ENCODE results near the gene CEND1.

CEND1 gene

DNA sequence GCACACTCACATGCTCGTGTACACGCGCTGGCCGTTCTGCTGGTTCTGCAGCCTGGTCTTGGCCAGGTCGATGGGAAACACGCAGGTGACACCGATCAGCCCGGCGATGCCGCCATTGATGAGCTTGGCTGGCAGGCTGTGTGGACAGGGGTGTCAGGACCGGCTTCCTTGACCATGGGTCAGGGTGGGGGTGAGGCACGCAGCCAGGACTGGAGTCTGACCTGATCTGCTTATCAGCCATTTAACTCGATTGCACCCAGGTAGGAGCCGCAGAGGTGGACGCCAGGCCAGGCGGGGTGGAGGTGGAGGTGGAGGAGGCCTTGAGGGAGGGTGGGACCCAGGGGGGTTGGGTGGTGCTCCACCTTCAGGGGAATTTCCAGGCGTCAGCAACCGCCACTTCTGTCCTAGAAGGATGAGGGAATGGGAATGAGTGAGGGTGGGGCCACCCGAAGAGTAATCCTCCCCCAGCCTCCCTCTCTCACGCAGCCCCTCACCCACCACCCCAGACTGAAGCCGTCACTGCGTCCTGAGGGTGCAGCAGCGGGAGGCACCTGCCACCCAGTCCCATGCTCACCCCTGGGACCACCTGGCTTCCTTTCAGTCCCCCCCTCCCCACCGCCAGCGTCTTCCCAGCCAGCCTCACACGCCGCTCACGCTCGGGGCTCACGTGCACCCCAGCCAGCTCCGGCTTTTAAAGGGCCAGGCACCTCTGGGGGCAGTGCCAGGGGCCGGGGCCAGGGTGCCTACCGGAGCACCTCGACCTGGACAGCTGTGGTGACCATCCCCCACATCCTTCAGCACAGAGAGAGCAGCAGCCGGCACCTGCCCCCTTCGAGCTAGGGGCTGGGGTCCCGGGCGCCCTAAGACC lies 5.1 kb upstream of the CEND1 start:
- peak in 1 of 2 experiments; percentile 71 for DNase-seq

GRCh38 chr11:794013-794765 lies 4.3 kb upstream of the CEND1 start:
- DNase-seq: no peak

- no peak for DNase-seq
Measured at GRCh38 chr11:793556-793955, 3.7 kb upstream of the CEND1 start.

GRCh38 chr11:792873-793272 lies 3.0 kb upstream of the CEND1 start:
- DNase-seq: peak in 1 of 2 experiments; percentile 55

- DNase-seq: no peak
Measured at GRCh38 chr11:792535-792821, 2.6 kb upstream of the CEND1 start.

- no peak for DNase-seq
Measured at GRCh38 chr11:791658-792534, 2.0 kb upstream of the CEND1 start.

DNA sequence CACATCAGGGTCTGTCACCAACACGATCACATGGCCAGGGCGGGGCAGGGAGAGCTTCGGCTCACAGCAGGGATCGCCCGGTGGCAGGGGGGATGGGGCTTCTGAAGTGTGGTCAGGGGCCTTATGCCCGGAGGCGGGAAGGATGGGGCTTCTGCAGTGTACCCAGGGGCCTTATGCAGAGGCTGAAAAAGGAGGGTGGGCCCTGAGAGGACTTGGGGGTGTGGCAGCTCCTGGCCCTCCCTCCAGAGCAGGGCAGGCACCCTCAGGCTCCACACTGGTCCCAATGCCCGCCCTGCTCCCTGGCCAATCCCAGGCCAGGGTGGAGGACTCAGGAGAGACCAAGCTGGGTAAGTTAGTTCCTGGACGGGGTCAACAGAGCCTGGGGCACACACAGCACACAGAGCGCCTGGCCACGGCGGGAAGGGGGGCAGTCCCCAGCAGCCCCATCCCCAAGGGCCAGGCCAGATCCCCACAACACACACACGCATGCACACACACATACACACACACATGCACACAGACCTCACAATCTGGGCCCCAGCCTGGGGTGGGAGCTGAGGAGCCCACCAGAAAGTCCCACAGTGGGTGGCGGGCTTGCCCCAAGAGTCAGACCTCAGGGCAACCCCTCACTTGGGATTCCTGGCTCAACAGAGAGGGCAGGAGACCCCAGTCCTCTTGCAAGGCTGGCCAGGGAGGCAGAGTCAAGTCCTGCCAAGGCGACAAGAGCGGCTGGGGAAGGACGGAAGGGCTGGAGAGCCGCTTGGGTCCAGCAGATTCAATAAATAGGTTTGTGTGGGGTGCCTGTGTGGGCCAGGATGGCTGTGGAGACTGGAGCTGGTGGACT lies 1.1 kb upstream of the CEND1 start:
- DNase-seq: peak in 1 of 2 experiments; percentile 44

- no peak for DNase-seq
Measured at GRCh38 chr11:788953-789940, 643 bp downstream of the CEND1 start.

DNA sequence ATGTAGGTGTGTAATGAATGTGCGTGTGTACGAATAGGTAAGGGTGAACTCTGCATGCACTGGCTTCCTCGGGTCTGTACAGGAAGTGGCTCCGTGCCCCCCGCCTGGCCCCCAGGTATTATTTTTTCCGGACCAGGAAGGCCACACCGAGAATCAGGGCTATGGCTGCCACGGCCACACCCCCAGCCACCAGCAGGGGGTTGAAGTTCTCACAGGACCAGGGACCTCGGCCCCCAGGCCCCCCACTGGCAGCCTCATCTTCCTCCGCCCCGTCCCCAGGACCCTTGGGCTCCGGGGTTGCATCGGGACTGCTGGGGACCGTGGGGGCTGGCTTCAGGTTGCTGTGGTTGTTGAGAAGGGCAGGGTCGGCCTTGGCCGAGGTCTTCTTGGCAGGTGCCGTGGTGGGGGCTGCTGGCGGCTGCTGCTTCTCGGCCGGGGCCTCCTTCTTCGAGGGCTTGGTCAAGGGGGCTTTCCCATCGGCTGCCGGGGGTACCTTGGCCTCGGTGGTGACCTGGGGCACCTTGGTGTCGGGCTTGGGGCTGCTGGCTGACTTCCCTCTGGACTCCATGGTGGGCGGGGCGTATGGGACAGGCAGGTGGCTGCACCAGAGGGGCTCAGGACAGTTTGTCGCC lies 1.8 kb downstream of the CEND1 start:
- DNase-seq: no peak

GRCh38 chr11:787084-787675 lies 2.7 kb downstream of the CEND1 start:
- DNase-seq: no peak

DNA sequence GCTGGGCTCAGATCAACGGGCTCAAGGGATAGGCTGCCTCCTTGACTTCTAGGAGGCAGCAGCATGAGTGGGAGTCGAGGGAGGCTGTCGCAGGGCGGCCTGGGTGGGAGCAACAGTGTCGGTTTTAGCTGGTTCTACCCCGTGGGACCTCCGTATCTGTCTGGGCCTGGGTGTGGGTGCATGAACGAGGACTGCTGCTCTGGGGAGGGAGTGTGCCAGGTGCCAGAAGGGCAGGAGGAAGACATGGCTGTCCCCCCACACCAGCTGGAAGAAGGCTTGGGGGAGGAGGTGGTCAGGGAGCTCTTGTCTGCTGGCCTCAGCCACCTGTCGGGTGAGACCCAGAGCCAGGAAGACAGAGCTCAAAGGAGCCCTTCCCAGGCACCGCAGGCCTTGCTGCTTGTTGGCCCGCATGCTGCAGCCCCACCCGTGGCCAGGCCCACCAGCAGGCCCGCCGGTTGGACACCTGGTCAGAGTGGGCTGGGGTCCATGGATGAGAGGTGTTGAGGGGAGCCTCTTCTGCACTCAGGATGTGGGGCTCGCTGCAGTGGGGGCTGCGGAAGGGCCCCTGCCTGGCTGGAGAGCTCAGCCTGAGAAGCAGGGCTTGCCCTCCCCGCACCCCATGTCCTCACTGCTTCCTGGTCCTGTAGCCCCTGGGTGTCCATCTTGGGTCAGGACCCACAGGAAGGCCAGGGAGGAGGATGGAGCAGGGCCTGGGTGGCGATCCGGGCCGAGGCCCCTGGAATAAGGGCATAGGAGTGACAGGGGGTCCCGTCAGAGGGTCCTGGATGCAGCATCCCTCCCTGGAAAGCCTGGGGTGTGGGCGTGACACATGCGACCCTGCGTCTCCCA lies 3.4 kb downstream of the CEND1 start:
- no peak for DNase-seq

DNA sequence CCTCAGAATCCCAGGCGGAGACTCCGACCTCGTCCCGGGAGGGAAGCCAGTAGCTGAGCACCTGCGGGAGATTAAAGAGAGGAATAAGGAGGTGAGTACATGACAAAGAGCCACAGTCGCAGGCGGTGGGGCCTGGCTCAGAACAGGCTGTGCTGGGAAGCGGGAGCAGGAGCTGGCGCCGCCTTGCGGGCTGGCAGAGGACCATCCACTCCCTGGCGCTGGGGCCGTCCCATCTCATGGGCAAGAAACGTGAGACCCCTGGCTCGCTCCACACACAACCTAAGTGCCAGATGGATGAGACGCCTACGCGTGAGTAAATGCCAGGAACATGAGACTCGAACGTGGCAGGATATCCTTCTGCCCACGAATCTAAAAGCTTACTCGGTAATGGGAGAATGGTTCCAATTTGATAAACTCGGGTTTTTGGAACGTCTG lies 6.3 kb downstream of the CEND1 start:
- peak; percentile 84 to 97 for DNase-seq

- no peak for DNase-seq
Measured at GRCh38 chr11:782264-783174, 7.4 kb downstream of the CEND1 start.

- DNase-seq: no peak
Measured at GRCh38 chr11:779955-780532, 9.8 kb downstream of the CEND1 start.

DNA sequence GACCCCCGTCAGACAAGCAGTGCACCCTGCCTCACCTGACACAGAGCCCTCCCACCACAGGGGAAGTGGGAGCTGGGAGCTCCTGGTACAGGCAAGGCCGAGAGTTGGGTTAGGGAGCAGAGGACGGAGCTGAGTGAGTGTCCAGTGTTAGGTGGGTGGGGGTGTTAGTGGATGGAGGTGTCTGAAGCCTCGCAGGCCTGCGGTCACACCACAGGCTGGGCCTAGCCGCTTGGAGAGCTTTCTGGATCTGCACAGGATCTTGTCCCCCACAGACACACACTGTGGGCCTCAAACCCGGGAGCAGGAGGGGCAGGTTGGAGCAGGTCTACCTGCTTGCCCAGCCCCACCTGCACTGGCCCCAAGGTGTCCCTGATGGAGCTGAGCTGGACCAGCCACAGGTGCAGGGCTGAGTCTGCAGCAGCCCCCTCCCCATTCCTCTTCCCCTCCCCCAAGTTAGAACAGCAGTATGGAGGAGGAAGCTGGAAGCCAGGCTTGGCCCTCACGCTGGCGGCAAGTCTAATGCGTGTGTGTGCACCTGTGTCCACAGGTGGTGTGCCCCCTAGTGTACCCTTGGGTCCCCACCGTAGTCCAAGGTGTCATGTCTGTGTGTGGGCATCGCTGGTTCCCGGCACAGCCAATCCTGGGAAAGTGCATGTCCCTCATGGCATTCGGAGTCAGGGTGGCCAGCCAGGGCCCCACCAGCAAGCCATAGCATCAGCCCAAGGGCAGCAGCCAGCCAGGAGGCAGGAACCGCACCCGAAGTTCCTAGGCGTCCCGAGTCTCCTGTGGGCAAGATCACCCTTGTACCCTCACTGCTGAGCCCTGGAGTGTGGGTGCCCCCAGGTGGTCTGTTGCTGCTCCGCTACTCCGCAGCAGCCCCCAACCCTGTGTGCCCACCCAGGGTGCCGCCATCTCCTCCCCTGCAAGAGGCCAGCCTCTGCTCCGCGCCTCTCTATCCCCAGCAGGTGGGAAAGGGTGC lies 10.6 kb downstream of the CEND1 start:
- no peak for DNase-seq
